ENCODE data around the gene RAPGEF3. TPM values are rescaled to one million over a fixed set of nuclear protein-coding genes. Genes with fewer than 3 reads are reported as not detected.

Gene RAPGEF3
- total and polyA plus RNA-seq, 2 donors from 2014 or later, result 84.3 to 179 TPM

DNA sequence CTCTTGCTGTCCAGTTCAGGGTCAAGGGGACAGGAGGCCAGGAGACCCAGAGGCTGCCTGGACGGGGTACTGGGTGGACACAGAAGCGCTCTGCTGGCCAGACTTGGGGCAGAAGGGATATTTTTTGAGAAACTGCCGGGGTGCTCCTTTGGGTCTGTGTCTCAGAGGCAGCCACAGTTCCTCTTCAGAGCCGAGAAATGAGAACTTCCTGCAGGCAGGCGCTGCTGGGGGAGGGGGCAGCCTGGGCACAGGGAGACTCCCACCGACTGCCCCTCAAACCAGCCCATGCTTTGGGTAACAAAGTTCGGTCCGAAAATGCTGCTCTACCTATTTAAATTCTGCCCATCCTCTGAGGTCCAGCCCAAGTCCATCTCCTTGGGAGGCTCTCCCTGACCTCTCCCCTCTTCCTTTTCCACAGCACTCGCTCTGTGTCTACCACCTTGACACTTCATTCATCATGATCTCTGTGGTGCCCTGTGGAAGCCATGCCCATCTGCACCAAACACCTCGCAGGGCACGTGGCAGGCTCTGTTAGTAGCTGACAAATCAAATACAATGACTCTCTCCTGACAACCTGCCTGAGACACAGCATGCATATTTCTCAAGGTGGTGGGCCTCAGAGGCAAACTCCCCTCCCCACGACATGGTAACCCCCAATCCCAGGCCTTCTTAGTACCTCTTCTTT, 44.7 kb upstream of the RAPGEF3 start:
- intact Hi-C loops (cut with DNase I), result no loop called here
- Histone ChIP-seq H3K27ac (ENCODE audit: low read depth in 2 of 2, low read length in 2 of 2) (peak overlapping the region; percentile 19 to 59), H3K9me3 (ENCODE audit: control insufficient read depth in 2 of 3, insufficient read depth in 1 of 3, low read length in 3 of 3) (no peaks in the 10 kb centered on the region), H3K36me3 (ENCODE audit: control insufficient read depth in 2 of 3, insufficient read depth in 3 of 3, low read length in 3 of 3) (no peaks in the 10 kb centered on the region), H3K4me3 (ENCODE audit: low read length in 3 of 3) (no peak overlapping the region), H3K4me1 (ENCODE audit: control insufficient read depth in 2 of 3, insufficient read depth in 2 of 3, low read depth in 1 of 3, low read length in 3 of 3) (peaks cover 0 to 69% (median 26%) of the 10 kb centered on the region in 3 donors), H3K27me3 (ENCODE audit: control insufficient read depth, insufficient read depth, low read length) (no peaks in the 10 kb centered on the region), H3K9ac (ENCODE audit: low read length in 3 of 3) (no peak overlapping the region)
- FAIRE-seq, result no peak
- DNase-seq, result no peak
- TF ChIP-seq, protein P1, sequence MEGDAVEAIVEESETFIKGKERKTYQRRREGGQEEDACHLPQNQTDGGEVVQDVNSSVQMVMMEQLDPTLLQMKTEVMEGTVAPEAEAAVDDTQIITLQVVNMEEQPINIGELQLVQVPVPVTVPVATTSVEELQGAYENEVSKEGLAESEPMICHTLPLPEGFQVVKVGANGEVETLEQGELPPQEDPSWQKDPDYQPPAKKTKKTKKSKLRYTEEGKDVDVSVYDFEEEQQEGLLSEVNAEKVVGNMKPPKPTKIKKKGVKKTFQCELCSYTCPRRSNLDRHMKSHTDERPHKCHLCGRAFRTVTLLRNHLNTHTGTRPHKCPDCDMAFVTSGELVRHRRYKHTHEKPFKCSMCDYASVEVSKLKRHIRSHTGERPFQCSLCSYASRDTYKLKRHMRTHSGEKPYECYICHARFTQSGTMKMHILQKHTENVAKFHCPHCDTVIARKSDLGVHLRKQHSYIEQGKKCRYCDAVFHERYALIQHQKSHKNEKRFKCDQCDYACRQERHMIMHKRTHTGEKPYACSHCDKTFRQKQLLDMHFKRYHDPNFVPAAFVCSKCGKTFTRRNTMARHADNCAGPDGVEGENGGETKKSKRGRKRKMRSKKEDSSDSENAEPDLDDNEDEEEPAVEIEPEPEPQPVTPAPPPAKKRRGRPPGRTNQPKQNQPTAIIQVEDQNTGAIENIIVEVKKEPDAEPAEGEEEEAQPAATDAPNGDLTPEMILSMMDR (IDR thresholded peaks at IDR 0.05; ENCODE audit: borderline replicate concordance, extremely low read depth, insufficient read depth), result no peak

DNA sequence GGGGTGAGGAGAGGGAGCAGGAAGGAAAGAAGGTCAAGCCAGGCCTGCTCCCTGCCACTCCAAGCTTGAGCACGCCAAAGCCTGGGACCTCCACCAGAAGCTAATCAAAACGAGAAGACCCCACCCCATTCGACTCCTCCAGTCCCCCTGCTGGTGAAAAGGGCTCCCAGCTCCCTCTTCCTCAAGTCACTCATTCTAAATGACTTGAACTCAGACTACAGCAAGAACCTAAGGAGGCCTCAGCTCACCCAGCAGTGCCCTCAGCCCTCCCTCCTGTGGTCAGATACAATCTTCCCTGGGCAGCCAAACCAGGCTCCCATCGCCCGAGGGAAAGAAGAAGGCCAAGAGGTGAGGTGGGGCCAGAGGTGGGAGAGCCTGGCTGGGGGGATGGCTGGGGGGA, 43.6 kb upstream of the RAPGEF3 start:
- Histone ChIP-seq H3K27ac (ENCODE audit: low read depth in 2 of 2, low read length in 2 of 2) (peak overlapping the region; percentile 45 to 59), H3K4me1 (ENCODE audit: control insufficient read depth in 2 of 3, insufficient read depth in 2 of 3, low read depth in 1 of 3, low read length in 3 of 3) (peaks cover 0 to 58% (median 25%) of the 10 kb centered on the region in 3 donors), H3K9me3 (ENCODE audit: control insufficient read depth in 2 of 3, insufficient read depth in 1 of 3, low read length in 3 of 3) (no peaks in the 10 kb centered on the region), H3K27me3 (ENCODE audit: control insufficient read depth, insufficient read depth, low read length) (no peaks in the 10 kb centered on the region), H3K4me3 (ENCODE audit: low read length in 3 of 3) (no peak overlapping the region), H3K9ac (ENCODE audit: low read length in 3 of 3) (peak overlapping the region in 1 of 3 donors; percentile 49), H3K36me3 (ENCODE audit: control insufficient read depth in 2 of 3, insufficient read depth in 3 of 3, low read length in 3 of 3) (no peaks in the 10 kb centered on the region)
- no peak for FAIRE-seq
- DNase-seq, result no peak
- TF ChIP-seq, protein P1 (IDR thresholded peaks at IDR 0.05; ENCODE audit: borderline replicate concordance, extremely low read depth, insufficient read depth), result no peak
- intact Hi-C loops (cut with DNase I), result no loop called here

DNA sequence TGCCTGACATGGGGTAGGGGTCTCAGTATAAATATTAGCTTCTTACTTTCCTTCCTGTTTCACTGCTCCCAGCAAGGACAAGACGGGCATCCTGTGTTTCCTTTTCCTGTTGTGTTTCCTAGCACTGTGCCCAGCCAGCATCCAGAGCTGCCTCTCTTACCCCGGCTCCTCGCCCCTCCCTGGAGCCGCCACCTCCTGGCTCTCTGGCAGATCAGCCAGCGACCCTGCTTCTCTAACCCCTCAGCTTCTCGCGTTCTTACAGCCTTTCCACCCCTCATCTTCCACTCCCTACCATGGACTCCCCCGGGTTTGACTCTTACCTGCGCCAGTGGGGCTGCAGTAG, 43.2 kb upstream of the RAPGEF3 start:
- Histone ChIP-seq H3K27me3 (ENCODE audit: control insufficient read depth, insufficient read depth, low read length) (no peaks in the 10 kb centered on the region), H3K27ac (ENCODE audit: low read depth in 2 of 2, low read length in 2 of 2) (peak overlapping the region; percentile 45 to 56), H3K4me3 (ENCODE audit: low read length in 3 of 3) (no peak overlapping the region), H3K4me1 (ENCODE audit: control insufficient read depth in 2 of 3, insufficient read depth in 2 of 3, low read depth in 1 of 3, low read length in 3 of 3) (peaks cover 0 to 57% (median 25%) of the 10 kb centered on the region in 3 donors), H3K36me3 (ENCODE audit: control insufficient read depth in 2 of 3, insufficient read depth in 3 of 3, low read length in 3 of 3) (no peaks in the 10 kb centered on the region), H3K9me3 (ENCODE audit: control insufficient read depth in 2 of 3, insufficient read depth in 1 of 3, low read length in 3 of 3) (no peaks in the 10 kb centered on the region), H3K9ac (ENCODE audit: low read length in 3 of 3) (peak overlapping the region in 2 of 3 donors; percentile 33 to 49)
- TF ChIP-seq, protein P1 (IDR thresholded peaks at IDR 0.05; ENCODE audit: borderline replicate concordance, extremely low read depth, insufficient read depth), result no peak
- intact Hi-C loops (cut with DNase I), result no loop called here
- no peak for DNase-seq
- FAIRE-seq, result no peak

Measured in kidney (tissue), 14 donors.